Retinal pigment epithelial cell (primary cell): ENCODE results near the gene MRNIP.

ENCODE experiments used
- DNase-seq: peaks from one replicate; pipeline ENCODE4 v3.0.0-alpha.2; 2010; ENCODE audit warnings: low read depth
- H3K4me3 ChIP-seq: 2 replicates; pipeline ENCODE4 v1.5.1; 2011; ENCODE audit warnings: mild to moderate bottlenecking, low read length, control low read depth, moderate library complexity
- TF ChIP-seq, protein P1 (sequence below): conservative IDR thresholded peaks from 2 replicates; pipeline ENCODE4 v1.5.1; 2011; ENCODE audit warnings: low read depth, low read length, control low read depth, inconsistent platforms

The MRNIP gene

DNA sequence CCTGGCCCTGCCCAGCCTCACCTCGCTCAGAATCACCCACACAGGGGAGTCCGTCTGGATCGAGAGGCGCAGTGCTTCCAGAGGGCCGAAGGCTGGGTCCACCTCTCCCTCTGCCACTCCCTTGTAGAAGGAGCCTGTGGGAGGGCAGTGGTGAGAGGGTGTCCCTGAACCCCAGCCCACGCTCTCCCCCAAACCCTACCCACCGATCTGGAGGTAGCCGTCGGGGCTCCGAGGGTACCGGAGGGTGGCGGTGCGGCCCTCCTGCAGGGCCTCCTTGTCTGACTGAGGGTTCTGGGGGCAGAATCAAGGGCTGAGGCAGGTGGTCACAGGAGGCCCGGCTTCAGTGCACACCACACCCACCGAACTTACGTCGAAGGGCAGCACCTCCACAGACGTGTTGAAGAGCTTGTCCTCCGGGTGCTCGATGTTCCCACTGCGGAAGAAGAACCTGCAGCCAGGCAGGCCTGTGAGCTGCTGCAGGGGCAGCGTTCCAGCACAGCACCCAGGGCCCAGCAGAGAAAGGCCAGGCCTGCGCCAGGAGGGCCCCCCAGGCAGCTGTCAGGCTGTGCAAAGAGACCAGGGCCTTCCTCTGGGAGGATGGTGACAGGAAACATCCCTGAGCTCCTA, 60.4 kb downstream of the MRNIP start:
- no peak overlapping the region for H3K4me3 ChIP-seq
- TF ChIP-seq, protein P1, sequence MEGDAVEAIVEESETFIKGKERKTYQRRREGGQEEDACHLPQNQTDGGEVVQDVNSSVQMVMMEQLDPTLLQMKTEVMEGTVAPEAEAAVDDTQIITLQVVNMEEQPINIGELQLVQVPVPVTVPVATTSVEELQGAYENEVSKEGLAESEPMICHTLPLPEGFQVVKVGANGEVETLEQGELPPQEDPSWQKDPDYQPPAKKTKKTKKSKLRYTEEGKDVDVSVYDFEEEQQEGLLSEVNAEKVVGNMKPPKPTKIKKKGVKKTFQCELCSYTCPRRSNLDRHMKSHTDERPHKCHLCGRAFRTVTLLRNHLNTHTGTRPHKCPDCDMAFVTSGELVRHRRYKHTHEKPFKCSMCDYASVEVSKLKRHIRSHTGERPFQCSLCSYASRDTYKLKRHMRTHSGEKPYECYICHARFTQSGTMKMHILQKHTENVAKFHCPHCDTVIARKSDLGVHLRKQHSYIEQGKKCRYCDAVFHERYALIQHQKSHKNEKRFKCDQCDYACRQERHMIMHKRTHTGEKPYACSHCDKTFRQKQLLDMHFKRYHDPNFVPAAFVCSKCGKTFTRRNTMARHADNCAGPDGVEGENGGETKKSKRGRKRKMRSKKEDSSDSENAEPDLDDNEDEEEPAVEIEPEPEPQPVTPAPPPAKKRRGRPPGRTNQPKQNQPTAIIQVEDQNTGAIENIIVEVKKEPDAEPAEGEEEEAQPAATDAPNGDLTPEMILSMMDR, result no peak
- DNase-seq, result no peak

DNA sequence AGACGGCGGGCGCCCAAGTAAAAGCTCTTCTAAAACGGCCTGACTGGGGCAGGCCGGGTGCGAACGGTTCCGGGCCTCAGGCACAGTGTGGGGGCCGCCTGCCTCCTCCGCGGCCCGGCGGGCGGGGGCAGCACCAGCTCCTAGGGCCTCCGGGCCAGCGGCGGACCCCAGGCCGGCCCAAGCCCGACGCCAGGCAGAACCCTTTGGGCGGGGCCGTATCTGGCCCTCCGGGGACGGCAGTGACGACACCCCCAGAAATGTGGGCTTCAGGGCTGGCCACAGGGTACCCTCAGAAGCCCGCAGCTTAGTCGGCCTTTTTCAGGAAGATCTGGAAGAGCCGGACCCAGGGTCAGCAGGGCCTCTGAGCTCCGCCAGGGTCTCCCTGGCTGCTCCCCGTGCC, 60.9 kb downstream of the MRNIP start:
- TF ChIP-seq, protein P1, result no peak
- H3K4me3 ChIP-seq, result no peak overlapping the region
- no peak for DNase-seq

DNA sequence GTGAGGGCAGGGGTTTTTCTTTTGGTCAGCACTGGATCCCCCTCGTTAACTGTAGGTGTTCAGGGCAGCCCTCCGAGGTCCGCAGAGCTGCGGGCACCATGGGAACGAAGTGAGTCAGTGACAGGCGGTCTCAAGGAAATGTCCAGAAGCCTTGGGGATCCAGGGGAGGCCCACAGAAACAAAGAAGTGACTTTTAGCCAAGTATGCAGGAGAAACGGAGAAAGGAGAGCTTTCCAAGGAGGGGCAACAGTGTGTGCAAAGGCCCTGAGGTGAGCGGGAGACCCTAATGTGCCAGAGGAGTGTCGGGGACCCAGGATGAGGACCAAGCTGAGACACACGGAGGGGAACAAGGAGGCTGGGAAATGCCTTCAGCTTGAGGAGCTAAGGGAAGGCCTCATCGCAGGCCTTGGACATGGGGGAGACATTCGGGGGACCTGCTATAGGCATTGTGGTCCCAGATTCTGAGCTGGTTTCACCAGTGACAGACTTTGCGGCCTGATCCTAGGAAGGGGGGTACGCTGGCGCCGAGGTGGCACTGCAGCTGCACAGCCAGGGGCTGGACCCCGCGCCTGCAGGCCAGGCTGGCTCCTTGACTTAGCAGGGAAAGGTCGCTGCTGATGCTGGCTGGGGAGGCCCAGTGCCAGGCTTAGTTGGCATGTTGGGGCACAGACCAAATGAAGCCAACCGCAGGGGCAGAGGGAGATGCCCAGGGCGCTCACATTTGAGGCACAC, 61.6 kb downstream of the MRNIP start:
- TF ChIP-seq, protein P1, result no peak
- no peak for DNase-seq
- H3K4me3 ChIP-seq, result peak overlapping the region; percentile 48

DNA sequence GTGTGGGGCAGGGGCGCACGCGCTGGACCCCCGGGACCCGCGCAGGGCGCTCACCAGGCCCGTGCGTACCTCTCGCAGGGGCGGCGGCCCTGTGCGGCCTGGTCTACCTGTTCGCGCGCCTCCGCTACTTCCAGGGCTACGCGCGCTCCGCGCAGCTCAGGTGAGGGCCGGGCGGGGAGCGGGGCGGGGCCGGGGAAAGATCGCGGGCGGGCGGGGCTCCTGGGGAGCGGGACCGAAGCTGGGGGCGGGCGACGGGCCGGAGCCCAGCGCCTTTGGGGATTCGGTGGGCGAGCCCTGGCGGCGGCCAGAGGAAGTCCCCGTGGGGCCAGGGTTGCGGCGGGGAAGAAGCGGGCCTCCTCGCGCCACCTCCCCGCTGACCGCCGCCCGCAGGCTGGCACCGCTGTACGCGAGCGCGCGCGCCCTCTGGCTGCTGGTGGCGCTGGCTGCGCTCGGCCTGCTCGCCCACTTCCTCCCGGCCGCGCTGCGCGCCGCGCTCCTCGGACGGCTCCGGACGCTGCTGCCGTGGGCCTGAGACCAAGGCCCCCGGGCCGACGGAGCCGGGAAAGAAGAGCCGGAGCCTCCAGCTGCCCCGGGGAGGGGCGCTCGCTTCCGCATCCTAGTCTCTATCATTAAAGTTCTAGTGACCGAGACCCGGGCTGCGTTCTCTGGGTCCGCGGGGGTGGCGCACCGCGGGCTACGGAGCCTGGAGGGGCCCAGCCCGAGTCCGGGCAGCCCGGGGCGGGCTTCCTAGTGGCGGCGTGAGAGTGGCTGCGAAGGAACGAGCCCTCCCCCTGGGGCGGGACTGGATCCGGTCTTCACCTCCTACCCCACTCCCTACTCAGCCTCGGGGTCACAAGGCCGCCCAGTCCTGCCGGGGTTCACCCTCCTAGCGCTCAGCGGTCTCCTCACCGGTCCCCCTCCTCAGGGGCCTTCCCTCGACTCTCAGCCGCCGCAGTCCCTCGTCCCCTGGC, 62.5 kb downstream of the MRNIP start:
- H3K4me3 ChIP-seq, result peak overlapping the region; percentile 48
- no peak for DNase-seq
- TF ChIP-seq, protein P1, result peak; percentile 49

DNA sequence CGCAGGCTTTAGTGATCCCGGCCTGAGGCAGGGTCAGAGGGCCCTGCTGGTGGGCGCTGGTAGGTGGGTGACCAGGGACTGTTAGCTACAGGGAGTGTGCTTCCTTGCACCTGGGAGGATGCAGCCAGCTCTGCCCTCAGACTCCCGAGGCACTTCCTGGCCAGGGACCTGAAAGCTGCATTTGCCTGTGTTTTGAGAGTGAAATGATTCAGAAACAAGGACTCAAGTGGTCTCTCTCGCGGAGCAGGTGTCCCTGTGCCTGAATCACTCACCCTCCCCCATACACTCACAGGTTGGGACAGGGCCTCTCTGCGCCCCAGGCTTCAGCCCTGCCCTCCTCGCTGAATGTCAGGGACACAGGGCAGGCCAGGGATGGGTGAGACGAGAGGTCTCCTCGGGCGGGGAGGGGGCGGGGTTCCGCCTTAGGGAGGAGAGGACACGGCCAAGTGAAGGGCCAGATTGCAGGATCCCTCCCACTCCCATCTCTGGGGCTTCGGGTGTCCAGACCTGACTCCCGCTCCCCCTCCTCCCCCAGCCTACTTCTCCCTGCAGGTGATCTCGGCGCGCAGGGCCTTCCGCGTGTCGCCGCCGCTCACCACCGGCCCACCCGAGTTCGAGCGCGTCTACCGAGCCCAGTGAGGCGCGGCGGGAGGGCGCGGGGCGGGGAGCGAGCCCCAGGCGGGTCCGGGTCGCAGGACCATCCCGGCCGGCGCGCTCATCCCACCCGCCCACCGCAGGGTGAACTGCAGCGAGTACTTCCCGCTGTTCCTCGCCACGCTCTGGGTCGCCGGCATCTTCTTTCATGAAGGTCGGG, 63.4 kb downstream of the MRNIP start:
- TF ChIP-seq, protein P1, result no peak
- peak overlapping the region; percentile 48 for H3K4me3 ChIP-seq
- DNase-seq, result no peak

DNA sequence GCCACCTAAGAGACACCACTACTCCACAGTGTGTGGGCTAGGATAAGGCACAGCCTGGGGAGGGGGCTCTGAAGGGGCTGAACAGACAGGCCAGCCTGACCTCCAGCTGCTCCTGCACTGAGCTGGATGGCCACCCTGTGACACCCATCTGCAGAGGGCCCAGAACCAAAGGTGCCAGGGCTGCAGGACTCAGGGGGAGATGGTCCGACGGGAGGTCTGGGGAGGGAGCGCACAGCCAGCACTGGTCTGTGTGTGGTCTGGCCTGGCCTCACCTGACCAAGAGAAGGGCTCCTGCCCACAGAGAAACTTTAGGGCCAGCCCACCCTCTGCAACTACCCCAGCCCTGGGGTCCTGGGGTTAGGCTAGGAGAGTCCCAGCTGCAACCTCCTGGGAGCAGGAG, 64.0 kb downstream of the MRNIP start:
- DNase-seq, result no peak
- H3K4me3 ChIP-seq, result no peak overlapping the region
- TF ChIP-seq, protein P1, result no peak
